ENCODE measurements around the gene SNAP47.

Gene SNAP47

DNA sequence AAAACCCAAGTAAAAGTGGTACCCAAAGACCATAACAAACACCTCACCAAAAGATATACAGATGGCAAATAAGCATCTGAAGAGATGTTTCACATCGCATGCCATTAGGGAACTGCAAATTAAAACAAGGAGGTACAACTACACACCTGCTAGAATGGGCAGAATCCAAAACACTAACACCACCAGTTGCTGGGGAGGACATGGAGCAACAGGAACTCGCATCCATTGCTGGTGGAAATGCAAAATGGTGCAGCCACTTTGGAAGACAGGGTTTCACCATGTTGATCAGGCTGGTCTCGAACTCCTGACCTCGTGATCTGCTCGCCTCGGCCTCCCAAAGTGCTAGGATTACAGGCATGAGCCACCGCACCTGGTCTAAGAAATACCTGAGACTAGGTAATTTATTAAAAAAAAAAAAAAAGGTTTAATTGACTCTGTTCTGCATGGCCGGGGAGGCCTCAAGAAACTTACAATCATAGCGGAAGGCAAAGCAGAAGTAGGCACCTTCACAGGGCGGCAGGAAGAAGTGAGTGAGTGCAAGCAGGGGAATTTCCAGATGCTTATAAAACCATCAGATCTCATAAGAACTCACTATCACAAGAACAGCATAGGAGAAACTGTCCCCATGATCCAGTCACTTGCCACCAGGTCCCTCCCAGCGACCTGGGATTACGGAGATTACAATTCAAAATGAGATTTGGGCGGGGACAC lies 50.0 kb downstream of the SNAP47 start:
- DNase-seq (ENCODE audit: low spot score): no peak

DNA sequence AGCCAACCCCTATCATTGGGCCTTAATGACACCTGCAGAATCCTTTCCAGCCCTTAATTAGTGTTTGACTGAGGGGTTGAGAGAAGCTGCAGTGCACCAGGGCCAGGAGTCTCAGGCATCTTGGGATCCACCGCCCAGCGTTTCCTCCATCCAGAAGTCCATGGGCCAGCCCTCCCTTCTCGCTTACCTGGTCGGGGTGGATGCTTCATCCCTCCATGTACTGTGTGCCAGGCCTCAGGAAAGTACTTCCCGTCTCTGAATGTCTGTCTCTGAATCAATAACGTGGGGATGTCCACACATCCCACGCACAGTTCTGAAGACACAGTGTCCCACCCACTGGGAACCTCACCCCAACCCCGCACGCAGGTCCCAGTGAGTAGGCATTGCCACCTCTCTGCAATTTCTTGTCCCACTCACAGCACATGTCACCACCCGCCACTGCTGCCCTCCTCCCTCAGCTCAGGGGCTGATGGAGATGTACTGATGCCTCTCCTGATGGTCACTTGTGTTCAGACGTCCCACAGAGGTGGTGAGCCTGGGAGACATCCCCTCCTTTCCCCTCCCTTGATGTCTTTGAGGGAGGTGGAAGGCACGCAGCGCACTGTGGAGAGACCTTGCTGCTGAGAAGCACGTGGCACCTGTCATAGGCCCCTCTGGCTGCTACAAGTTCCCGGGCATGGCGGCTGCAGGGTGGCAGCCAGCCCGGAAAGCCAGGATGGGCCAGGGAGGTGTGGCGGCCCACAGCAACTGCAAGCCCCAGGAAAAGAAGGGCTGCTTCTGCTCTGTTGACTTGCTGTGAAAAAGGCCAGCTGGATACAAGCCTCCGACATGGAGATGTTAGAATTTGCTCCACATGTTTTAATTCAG lies 50.8 kb downstream of the SNAP47 start:
- no peak for DNase-seq (ENCODE audit: low spot score)

- no peak for DNase-seq (ENCODE audit: low spot score)
These were observed 51.7 kb downstream of the SNAP47 start for GRCh38 chr1:227786673-227787512.

GRCh38 chr1:227787513-227788270 lies 52.5 kb downstream of the SNAP47 start:
- DNase-seq (ENCODE audit: low spot score): peak; percentile 96

DNA sequence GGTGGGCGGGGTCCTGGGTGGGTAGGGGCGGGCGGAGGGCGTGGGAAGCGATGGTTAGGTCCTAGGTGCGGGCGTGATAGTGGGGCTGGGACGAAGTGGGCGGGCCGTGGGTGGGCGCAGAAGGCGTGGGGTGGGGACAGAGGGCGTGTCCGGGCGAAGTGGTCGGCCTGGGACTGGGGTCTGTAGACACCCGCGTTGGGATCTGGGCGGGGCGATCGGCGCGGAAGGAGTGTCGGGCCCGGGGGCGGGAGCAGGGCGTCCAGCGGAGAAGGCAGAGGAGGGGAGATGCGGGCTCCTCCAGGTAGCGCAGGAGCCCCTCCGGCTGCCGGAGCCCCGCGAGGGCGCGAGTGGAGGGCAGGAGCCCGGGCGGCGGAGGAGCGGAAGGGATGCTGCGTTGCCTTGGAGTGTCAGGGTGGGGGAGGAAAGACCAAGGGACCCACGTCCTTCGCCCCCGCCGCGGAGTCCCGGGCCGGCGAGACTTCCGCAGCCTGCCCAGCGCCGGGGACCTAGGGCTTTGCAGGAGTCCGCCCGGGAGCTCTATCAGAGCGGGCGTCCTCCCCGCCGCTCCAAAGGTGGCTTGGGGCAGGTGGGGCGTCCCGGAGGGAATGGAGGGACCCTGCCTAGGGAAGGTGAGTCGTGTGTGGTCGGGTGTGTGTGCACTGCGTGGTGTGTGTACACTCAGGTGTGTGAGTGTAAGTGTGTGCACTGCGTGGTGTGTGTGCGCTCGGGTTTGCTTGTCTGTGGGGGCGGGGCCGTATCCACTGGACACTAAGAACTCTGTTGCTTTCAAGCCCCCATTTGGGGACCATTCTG lies 53.2 kb downstream of the SNAP47 start:
- no peak for DNase-seq (ENCODE audit: low spot score)

- no peak for DNase-seq (ENCODE audit: low spot score)
These were observed 54.1 kb downstream of the SNAP47 start for GRCh38 chr1:227789084-227790033.

DNA sequence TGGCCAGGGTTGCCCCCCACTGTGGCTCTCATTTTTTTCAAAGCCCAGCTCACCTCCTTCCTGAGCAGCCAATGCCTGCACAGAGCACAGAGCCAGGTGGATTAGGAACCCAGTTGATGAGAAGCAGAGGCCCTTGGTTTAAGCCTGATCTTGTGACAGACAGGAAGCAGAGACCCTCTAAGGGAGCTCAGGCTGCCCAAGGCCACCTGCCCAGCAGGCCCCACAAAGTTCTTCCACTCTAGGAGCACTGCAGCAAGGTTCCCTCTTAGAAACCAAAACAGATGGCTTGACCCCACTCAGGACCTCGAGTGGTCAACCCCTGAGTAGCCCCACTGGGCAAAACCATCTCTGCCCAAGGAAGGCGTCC lies 54.8 kb downstream of the SNAP47 start:
- no peak for DNase-seq (ENCODE audit: low spot score)

GRCh38 chr1:227790868-227791267 lies 55.6 kb downstream of the SNAP47 start:
- no peak for DNase-seq (ENCODE audit: low spot score)

- DNase-seq (ENCODE audit: low spot score): no peak
These were observed 56.3 kb downstream of the SNAP47 start for GRCh38 chr1:227791425-227792143.

- no peak for DNase-seq (ENCODE audit: low spot score)
These were observed 57.2 kb downstream of the SNAP47 start for GRCh38 chr1:227792216-227793078.

DNA sequence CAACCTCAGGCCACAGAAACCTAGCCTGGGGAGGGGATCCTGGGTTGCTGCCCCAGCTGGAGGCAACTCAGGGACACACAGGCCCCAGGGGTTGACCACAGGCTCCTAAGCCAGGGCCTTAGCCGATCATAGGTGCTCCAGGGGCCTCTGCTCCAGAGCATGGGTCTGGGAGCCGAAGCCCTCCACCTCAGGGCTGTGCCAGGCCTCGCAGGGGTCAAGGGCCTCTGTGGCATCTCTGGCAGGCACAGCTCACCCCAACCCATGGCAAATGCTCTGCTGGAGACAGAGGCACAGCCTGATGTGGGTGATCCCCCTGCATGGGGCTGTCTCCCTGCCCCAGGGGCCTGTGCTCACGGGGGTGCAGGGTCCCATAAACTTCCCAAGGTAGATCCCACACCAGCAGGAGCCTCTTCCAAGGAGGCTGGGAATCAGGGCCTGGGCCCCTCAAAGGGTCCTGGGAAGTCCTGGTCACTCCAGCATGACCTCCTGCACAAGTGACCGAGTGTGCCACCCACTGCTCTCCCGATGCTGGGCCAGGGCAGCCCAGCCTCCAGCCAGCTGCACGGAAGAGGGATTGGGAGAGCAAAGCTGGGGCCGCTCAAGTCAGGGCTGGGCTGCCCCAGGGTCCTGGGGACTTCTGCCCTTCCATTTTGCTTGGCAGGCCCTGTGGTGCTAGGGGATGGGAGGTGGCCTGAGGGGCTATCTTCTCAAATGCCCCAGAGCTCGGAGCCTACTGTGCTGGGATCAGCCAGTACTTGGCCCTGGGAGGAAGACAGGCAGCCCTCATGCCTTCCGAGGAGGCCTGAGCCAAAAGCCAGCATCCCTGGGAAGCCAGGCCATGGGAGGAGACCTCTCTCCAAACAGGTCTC lies 58.1 kb downstream of the SNAP47 start:
- DNase-seq (ENCODE audit: low spot score): no peak

DNA sequence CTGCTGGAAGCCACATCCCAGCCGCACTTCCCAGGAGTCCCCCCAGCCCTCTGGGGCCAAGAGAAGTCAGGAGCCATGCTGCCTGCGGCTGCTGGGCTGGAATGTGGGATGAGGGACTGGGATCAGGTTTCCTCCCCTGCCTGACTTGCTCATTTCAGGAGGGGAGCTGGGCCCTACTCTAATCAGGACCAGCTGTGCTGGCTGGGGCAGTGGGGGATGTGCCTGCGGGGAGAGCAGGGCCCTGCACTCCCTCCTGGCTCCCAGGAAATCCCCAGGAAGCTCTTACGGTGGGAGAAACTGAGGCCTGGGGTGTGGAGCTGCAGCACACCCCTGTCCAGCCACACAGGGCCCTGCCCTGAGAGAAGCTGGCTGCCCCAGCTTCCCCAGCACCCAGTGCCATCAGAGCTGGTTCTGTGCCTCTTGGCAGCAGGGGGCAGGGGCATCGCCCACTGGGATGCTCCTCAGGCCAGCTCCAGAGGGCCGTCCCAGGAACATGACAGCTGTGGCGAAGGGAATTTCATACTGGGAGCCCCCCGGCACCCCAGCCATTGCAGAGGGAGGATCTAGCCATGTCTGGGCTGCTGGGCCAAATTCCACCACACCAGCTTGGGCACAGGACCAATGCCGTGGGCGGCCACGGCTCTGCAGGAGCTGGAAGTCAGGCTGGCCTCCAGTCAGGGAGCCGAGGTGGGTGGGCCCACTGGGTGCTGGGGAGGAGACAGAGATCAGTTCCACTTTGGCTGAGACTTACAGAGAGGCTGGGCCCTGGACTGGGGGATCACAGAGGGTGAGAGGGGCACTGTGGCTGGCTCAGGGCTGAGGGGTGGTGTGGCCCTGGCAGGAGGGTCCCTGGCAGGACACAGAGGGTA lies 58.9 kb downstream of the SNAP47 start:
- DNase-seq (ENCODE audit: low spot score): no peak

GRCh38 chr1:227794817-227795192 lies 59.6 kb downstream of the SNAP47 start:
- no peak for DNase-seq (ENCODE audit: low spot score)

- no peak for DNase-seq (ENCODE audit: low spot score)
These were observed 60.5 kb downstream of the SNAP47 start for GRCh38 chr1:227795732-227796131.

GRCh38 chr1:227796359-227796915 lies 61.2 kb downstream of the SNAP47 start:
- no peak for DNase-seq (ENCODE audit: low spot score)

DNA sequence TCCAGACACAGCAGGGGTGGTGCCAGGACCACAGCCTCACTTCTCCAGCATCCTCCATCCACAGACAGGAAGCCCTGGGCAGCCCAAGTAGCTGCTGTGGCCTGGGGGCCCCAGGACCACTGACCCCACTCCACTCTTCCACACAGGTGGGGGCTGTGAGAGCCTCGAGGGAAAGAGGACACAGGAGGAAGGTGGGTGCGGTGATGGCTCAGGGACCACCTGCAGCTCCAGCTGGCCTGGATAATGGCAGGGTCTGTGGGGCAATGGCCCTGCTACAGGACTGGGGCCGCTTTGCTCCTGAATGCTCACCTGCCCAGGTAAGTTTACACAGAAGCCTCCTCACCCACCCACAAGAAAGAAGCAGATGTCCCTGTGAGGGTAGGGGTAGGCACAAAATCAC lies 61.9 kb downstream of the SNAP47 start:
- no peak for DNase-seq (ENCODE audit: low spot score)

Measured in CD4-positive, alpha-beta T cell treated with Interleukin-2 at 100 ng/mL for 4 hours (primary cell).